Erythroblast (primary cell): ENCODE data around the gene PLEKHN1.
"Not testable (repeated sequence)": the region's sequence is repeated elsewhere in the genome, so short reads cannot be mapped to it uniquely, and the experiment has no call there.

Experiments used
- DNase-seq, 2 experiments: peaks; one replicate each; lab custom pipeline; 2025; lab: John Stamatoyannopoulos, UW
- GATA1 ChIP-seq: IDR thresholded peaks from 2 replicates; pipeline ENCODE4 v1.6.1; 2011; ENCODE audit warnings: low read depth, mild to moderate bottlenecking, control low read depth, low read length, moderate library complexity
- POLR2A ChIP-seq: IDR thresholded peaks from 2 replicates; pipeline ENCODE4 v1.6.1; 2011; ENCODE audit warnings: mild to moderate bottlenecking, low read length

The PLEKHN1 gene

DNA sequence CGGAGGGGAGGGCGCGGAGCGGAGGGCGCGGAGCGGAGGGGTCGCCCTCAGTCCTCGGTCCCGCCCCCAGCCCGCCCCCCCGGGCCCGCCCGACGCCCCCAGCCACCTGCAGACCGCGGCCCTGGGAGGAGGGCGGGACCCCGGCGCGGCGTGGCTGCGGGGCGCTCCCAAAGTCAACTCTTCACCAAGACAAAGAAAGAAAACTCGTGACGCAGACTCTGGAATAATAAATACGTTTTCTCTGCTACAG is 32.4 kb downstream of the PLEKHN1 start:
- TF ChIP-seq GATA1 = no peak
- TF ChIP-seq POLR2A = no peak
- no peak for DNase-seq

DNA sequence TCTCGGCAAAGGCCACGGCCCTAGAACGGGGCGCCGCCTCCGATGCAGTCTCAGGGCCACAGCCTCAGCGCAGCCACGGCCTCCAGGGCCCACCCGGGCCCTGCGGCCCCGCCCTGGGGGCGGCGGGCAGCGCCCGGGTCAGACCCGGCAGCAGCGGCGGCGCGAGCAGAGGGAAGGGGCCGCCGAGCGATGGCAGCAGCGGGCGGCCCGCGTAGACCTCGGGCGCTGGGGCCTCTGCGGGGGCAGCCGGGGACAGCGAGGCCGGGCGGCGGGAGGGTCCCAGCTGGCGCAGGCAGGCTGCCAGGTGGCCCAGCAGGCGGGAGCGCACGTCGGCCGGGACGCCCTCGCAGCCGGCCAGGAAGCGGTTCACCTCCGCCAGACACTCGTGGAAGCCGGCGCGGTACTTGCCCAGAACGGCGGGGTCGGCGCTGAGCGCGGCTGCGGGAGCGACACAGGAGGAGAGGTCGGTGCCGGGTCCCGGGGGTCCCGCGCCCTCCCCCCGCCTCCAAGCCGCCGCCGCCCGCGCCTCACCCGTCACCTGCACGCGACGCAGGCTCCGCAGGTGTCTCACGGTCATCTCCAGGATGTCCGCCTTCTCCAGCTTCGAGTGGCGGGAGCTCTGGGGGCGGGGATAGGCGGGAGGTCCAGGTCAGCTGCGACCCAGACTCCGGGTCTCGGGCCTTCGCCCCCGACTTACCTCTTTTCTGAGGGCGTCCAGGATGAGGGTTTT is 32.9 kb downstream of the PLEKHN1 start:
- no peak for TF ChIP-seq POLR2A
- no peak for TF ChIP-seq GATA1
- DNase-seq = no peak

DNA sequence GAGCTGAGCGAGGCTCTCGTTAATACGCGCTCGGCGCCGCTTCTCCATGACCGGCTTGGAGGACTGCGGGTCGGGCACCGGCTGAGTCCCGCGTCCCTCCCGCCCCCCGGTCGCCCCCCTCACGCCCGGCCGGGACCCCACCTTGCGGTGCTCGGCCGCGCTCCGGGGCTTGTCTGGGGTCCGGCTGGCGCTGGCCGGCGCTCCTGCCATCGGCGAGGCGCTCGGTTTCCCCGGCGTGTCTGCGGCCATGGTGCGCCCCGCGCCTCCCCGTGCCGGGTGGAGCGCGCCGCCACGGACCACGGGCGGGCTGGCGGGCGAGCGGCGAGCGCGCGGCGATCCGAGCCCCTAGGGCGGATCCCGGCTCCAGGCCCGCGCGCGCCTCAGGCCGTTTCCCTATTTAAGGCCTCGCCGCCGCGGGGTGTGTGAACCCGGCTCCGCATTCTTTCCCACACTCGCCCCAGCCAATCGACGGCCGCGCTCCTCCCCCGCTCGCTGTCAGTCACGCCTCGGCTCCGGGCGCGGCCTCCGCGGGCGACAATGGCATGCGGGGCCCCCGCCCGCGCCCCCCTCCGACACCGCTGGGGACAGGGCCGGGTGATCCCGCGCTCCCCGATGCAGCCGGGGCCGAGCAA is 33.6 kb downstream of the PLEKHN1 start, which contains the start of gene HES4:
Gene HES4, minus strand, starts transcription at position 373 of the 632 bp plus-strand sequence. Its CDS starts 124 bp downstream, at position 249.
- TF ChIP-seq GATA1 (no peak), POLR2A (no peak)
- DNase-seq = peak; percentile 69 to 74

DNA sequence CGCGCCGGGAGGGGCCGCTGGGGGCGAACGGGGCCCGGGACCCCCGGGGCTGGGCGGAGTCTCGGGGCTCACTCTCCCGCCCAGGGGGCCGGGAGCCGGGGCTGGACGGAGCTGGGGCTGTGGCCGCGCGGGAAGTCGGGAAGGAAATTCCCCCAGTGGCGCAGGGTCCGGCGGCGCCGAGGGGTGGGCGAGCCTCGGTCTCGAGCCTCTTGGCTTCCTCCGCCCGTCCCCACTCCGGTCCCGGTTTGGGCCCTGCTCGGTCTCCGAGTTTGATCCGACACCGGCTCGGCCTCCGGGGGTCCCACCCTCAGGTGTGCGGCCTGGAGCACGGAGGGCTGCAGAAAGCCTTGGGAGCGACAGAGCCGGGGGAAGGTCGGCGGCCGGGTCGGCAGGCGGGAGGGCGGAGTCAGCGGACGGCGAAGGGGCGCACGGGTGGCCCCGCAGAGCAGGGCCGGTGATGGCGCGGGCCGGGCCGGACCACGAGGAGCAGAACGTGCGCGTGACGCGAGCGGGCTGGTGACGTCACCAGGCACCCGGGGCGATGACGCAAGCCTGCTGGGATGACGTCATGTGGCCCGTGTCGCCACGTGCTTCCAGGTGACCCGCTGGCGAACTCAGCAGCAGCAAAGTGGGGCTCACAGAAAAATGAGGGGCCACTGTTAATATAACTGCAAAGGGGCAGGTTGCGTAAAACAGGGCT is 34.2 kb downstream of the PLEKHN1 start:
- peak; percentile 71 to 85 for DNase-seq

DNA sequence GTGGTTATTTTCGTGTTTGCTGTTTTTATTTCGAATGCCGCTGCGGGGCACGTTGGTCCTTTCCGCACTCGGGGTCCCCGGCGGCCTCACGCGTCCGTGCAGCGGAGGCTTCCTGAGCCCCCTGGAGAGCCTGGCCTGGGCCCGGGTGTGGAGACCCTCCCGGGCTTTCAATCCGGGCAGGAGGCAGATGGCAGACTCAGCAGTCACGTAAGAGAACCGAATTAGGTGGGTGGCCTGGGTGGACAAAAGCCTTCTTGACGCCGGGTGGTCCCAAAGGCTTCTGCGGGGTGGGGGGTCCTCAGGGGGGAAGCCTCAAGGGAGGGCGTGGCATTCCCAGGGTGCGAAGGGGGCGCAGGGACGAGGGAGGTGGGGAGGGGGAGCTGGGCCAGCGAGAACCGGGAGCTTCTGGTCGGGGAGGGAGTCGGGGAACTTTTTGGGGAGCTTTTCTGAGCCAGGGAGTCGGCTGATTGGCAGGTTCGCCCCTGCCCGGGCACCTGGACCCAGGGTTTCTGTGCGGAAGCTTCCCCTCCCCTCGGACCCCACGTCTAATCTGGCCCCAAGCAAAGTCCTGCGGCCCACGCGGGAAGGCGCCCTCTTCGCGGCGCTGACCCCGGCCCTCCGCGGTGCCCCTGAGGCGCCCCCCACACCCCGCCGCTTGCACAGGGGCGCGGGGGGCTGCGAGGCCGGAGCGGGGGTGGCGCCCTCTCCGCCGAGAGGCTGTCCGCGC is 34.9 kb downstream of the PLEKHN1 start:
- DNase-seq = no peak
- TF ChIP-seq GATA1 (no peak), POLR2A (no peak)

More for the DNA sequence above, 34.2 kb downstream of the PLEKHN1 start:
- no peak for TF ChIP-seq POLR2A
- TF ChIP-seq GATA1 = no peak

DNA sequence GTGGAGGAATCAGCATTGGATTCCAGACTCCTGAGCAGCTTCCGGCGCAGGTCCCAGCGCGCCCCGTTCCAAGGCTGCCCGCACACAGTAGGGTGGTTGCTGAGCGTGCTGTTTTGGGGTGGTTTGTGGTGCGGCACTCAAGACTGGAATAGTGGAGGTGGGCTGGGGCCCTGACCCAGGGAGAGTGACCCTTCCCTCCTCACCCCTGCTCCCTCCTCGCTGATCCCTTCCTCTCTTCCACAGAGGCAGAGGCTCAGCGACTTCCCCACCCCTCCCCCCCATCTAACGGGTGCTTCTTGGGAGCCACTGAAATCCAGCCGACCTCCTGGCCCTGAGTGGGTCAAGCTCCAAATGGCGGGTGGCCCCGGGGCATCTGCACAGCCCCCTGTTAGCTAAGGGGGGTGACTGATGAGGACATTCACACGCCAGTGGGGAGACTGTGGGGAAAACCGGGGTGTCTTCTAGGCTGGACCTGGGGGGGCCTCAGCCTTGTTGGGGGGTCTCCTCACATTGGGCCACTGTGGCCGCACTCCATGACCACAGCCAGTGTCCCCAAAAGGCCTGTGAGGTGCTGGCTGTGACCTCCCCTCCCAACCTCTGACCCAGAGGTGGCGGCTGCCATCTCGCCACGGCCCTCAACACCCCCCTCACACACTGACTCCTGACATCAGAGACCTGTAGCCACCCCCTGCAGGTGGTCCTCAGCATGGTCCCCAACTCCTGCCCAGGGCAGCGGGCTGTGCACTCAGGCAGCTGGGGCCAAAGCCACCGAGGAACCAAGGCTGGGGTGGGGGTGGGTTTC is 37.5 kb downstream of the PLEKHN1 start:
- DNase-seq = no peak

DNA sequence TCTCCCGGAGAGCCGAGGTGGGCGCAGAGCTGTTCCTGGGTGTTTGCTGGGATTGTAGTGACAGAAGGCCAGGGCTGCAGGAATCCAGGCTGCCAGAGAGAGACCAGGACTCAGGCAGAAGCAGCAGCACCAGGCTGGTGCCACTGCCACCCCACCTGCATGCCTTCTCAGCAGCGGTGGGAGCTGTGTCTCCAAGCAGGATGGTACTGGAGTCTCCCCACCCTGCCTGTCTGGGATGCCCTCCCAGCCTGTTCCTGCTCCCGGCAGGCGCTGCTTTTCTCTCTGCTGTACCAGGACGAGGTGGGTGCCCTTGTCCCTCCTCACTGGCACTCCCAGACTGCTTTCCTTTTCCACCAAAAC is 38.1 kb downstream of the PLEKHN1 start:
- no peak for DNase-seq
- no peak for TF ChIP-seq POLR2A
- no peak for TF ChIP-seq GATA1

More for the DNA sequence above, 37.5 kb downstream of the PLEKHN1 start:
- TF ChIP-seq GATA1 (no peak), POLR2A (no peak)

DNA sequence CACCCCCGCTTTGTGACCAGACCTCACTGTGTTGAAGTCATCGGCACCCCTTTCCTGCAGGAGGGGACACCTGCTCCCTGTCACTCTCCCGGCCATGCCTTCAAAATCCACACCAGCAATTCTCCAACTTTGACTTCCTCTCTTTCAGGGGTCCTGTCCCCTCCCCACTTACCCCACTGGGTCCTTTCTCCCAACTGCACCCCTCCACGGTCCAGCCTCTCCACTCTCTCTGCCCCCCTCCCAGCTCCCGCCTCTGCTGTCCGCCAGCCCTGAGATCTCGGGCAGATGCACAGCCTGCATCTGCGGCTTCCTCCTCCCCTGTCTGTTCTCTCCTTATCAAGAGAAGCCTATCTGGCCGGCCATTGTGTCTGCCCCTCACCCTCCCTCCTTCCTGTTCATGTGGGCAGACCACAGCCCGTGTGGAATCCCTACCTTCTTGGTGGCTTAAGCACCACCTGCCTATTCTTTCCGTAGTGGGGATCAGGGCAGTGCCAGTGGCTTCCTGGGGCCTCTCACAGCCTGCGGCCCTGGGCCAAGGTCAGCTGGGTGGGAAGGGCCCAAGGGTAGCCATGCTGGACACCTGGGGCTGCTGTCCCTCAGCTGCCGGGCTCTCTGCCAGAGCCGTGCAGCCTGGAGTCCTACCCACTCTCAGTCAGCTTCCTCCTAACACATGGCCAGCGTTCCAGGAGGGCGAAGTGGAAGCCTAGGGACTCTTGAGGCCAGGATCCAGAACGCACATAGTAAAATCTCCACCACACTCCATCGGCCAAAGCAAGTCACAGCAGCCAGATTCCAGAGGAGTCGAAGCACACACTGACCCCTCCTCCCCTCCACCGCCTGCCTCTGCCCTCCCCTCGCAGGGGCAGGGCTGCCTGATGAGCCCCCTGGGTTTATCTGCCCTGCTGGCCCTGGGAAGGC is 38.8 kb downstream of the PLEKHN1 start:
- peak in 1 of 2 experiments; percentile 41 for DNase-seq
- TF ChIP-seq POLR2A (no peak), GATA1 (no peak)

DNA sequence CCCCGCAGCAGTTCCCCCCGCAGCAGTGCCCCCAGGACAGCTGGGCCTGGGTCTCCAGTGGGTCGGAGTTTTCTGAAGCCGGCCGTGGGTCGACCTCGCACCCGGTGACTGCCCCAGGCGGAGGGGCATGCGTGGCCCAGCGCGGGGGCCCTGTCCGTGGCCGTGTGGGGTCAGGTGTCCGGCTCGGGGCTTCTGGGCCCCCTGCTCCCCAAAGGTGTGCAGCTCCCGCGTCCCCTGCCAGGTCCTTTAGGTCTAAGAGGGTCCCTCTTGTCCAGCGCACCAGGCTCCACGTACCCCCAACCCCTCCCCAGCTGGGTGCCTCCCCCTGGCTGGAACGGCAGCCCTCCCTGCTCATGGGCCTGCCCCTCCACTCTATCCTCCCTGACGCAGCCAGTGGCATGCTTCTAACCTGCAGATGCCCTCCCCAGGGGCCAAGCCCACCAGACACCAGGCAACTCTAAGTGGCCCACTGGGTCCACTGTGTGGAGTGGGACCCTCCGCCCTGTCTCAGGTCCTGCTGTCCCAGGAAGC is 39.6 kb downstream of the PLEKHN1 start:
- no peak for DNase-seq
- TF ChIP-seq GATA1 (no peak), POLR2A (no peak)

DNA sequence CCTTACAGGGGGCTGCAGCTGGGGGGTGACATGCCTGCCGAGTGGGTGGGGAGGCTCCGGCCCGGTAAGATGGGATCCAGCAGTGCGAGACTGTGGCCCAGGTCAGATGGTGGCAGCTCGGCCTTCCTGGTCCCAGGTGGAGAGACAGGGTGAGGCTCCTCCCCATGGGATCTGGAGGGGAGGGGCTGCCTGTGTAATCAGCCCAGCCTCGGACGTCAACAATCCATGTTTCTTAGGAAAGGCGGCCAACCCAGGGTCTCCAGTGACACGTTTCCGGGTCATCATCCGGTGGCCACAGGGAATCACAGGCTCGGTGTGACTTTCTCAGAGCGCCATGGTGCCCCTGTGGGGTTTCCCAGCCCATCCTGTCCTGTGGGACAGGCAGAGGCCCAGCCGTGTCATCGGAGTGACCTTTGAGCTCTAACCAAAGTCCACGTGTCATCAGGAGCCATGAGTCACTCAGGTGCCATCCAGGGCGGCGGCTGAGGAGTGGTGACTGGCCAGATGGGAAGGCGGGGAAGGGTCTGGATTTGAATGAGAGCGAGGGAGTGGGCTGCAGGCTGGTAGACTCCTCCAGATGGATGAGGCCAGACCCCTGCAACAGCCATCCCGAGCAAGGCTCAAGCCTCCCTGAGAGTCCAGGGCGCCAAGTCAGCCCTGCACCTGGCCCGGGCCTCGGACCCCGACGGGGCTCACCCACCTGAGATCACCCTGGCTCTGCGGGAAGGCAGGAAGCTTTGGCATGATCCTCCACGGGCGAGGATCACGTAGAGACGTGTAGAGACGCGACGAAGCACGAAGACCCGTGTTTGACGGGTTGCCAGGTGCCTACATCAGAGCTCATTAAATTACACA is 40.2 kb downstream of the PLEKHN1 start:
- DNase-seq = no peak
- TF ChIP-seq POLR2A (no peak), GATA1 (no peak)

DNA sequence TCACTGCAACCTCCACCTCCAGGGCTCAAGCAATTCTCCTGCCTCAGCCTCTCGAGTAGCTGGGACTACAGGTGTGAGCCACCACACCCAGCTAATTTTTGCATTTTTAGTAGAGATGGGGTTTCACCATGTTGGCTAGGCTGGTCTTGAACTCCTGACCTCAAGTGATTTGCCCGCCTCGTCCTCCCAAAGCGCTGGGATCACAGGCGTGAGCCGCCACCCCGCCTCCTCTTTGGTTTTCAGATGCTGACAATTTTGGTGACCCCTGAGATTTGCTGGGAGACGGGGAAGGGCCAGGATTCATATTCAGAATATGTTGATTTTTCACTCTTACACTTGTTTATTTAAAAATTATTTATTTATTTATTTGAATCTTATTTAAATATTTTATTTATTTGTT is 43.8 kb downstream of the PLEKHN1 start:
- not testable (repeated sequence) for DNase-seq
